HL-60 (cell line): ENCODE measurements around the gene FCHSD2.
A peak's percentile ranks its signal among the peaks of the same experiment; 100 is the strongest.

Experiments
- DNase-seq, 2 experiments: peaks; one replicate each; pipeline ENCODE4 v3.0.0-alpha.2; 2010 to 2020; ENCODE audit warnings: low read depth in 1 of 2, low spot score in 1 of 2
- H3K27ac ChIP-seq: fragments of 250-450 bp; sonication (Bioruptor Pico); replicated peaks from 2 replicates; pipeline ENCODE4 v1.5.1; 2020; ENCODE audit warnings: mild to moderate bottlenecking, moderate library complexity
- H3K27me3 ChIP-seq: fragments of 250-450 bp; sonication (Bioruptor Pico); 2 replicates; pipeline ENCODE4 v1.5.1; 2021; ENCODE audit warnings: mild to moderate bottlenecking, moderate library complexity; ENCODE audit not compliant: insufficient read depth, poor library complexity, severe bottlenecking
- H3K4me3 ChIP-seq: replicated peaks from 2 replicates; pipeline ENCODE4 v1.5.1; 2011; ENCODE audit warnings: mild to moderate bottlenecking, control low read depth, low read length; ENCODE audit not compliant: insufficient read depth
- GABPA ChIP-seq: IDR thresholded peaks from 2 replicates; pipeline ENCODE4 v1.6.1; 2012; ENCODE audit warnings: low read depth
- POLR2AphosphoS5 ChIP-seq: IDR thresholded peaks from 2 replicates; pipeline ENCODE4 v1.6.1; 2012; ENCODE audit warnings: low read depth
- SPI1 ChIP-seq: IDR thresholded peaks from 2 replicates; pipeline ENCODE4 v1.6.1; 2012; ENCODE audit warnings: low read depth, mild to moderate bottlenecking, borderline replicate concordance
- TF ChIP-seq, protein P1 (sequence below): IDR thresholded peaks from one replicate; pipeline ENCODE4 v1.5.1; 2011; ENCODE audit warnings: low read length, control low read depth, inconsistent platforms; ENCODE audit not compliant: insufficient read depth
- TF ChIP-seq, protein P2 (sequence below): IDR thresholded peaks from 2 replicates; pipeline ENCODE4 v1.6.1; 2012; ENCODE audit warnings: low read depth; ENCODE audit not compliant: insufficient replicate concordance

Gene FCHSD2

DNA sequence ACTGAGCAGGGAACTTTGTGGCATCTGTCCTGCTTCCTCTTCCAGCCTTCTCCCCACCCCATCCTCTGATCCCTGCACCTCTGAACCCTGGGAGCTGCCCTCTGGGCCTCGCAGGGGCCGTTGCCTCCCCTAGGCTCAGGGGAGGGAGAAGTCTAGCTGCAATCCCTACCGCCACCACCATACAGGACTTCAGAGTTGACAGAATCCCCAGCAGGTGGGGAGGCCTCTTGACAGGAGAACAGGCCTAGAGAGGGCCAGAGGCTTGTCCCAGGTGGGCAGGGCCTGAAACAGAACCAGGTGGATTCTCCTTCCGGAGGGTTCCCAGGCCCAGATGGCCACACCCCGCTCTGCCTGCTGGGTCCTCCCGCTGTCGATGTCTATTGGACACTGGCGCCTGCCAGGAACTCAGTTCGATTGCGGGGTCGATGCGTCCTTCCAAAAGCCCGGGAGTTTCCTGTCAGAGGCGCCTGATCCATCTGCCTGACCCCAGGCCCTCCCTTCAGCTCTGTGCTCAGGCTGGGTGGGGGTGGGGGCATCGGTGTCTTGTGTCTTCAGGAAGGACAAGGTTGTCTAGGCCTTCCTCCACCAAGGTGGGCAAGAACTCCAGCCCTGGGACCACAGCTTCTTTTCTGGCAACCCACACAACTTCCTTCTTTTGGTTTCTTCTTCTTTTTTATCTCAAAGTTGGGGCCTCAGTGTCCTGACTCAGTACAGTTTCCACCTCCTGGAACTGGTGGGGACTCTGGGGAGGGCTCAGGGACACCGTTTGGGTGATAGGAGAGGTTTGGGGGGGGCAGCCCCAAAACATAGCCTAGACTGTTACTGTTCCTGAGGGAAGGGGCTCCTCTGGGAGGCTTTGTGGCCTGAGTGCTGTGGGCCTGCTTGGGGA, 354.7 kb downstream of the FCHSD2 start:
- peak overlapping the region; percentile 78 for H3K27ac ChIP-seq
- no peaks in the 10 kb centered on the region for H3K27me3 ChIP-seq
- TF ChIP-seq GABPA (no peak), POLR2AphosphoS5 (no peak), SPI1 (peak; percentile 39; the same call in 1 of the 2 replicates)
- TF ChIP-seq, protein P1, sequence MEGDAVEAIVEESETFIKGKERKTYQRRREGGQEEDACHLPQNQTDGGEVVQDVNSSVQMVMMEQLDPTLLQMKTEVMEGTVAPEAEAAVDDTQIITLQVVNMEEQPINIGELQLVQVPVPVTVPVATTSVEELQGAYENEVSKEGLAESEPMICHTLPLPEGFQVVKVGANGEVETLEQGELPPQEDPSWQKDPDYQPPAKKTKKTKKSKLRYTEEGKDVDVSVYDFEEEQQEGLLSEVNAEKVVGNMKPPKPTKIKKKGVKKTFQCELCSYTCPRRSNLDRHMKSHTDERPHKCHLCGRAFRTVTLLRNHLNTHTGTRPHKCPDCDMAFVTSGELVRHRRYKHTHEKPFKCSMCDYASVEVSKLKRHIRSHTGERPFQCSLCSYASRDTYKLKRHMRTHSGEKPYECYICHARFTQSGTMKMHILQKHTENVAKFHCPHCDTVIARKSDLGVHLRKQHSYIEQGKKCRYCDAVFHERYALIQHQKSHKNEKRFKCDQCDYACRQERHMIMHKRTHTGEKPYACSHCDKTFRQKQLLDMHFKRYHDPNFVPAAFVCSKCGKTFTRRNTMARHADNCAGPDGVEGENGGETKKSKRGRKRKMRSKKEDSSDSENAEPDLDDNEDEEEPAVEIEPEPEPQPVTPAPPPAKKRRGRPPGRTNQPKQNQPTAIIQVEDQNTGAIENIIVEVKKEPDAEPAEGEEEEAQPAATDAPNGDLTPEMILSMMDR: no peak
- TF ChIP-seq, protein P2, sequence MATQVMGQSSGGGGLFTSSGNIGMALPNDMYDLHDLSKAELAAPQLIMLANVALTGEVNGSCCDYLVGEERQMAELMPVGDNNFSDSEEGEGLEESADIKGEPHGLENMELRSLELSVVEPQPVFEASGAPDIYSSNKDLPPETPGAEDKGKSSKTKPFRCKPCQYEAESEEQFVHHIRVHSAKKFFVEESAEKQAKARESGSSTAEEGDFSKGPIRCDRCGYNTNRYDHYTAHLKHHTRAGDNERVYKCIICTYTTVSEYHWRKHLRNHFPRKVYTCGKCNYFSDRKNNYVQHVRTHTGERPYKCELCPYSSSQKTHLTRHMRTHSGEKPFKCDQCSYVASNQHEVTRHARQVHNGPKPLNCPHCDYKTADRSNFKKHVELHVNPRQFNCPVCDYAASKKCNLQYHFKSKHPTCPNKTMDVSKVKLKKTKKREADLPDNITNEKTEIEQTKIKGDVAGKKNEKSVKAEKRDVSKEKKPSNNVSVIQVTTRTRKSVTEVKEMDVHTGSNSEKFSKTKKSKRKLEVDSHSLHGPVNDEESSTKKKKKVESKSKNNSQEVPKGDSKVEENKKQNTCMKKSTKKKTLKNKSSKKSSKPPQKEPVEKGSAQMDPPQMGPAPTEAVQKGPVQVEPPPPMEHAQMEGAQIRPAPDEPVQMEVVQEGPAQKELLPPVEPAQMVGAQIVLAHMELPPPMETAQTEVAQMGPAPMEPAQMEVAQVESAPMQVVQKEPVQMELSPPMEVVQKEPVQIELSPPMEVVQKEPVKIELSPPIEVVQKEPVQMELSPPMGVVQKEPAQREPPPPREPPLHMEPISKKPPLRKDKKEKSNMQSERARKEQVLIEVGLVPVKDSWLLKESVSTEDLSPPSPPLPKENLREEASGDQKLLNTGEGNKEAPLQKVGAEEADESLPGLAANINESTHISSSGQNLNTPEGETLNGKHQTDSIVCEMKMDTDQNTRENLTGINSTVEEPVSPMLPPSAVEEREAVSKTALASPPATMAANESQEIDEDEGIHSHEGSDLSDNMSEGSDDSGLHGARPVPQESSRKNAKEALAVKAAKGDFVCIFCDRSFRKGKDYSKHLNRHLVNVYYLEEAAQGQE: no peak
- H3K4me3 ChIP-seq: no peak overlapping the region
- DNase-seq: peak; percentile 60 to 80
